ENCODE measurements around the gene KLHL30. TPM values are rescaled to one million over a fixed set of nuclear protein-coding genes. Genes with fewer than 3 reads are reported as not detected.

The KLHL30 gene
- total RNA-seq, 1 donor from 2014 or later: 20.6 TPM

- intact Hi-C loops (cut with DNase I): no loop called here
- DNase-seq (ENCODE audit: missing footprints) (peak; percentile 60), ATAC-seq (peak; percentile 32)
These were observed 11.1 kb upstream of the KLHL30 start for GRCh38 chr2:238127165-238128060.

DNA sequence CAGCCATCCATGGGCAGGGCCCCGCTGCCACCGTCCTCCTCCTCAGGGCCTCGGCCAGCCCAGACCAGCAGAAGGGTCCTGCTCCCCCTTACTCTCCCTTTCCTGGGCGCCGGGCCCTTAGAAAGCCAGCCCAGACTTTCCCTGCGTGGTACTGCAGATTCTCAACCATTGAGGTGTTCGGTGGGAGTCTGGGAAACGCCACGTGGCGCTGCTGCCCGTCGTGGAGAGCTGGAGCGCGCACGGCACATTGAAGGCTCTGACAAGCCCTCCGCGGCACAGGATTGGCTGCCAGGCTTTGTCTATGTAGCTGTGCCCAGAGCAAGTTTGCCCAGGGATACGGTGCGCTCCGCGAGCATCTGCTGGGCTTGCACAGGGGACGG is 10.4 kb upstream of the KLHL30 start:
- DNase-seq (ENCODE audit: missing footprints) (no peak), ATAC-seq (no peak)
- intact Hi-C loops (cut with DNase I): no loop called here

- ATAC-seq: no peak
- intact Hi-C loops (cut with DNase I): no loop called here
These were observed 9.9 kb upstream of the KLHL30 start for GRCh38 chr2:238128534-238129001.

DNA sequence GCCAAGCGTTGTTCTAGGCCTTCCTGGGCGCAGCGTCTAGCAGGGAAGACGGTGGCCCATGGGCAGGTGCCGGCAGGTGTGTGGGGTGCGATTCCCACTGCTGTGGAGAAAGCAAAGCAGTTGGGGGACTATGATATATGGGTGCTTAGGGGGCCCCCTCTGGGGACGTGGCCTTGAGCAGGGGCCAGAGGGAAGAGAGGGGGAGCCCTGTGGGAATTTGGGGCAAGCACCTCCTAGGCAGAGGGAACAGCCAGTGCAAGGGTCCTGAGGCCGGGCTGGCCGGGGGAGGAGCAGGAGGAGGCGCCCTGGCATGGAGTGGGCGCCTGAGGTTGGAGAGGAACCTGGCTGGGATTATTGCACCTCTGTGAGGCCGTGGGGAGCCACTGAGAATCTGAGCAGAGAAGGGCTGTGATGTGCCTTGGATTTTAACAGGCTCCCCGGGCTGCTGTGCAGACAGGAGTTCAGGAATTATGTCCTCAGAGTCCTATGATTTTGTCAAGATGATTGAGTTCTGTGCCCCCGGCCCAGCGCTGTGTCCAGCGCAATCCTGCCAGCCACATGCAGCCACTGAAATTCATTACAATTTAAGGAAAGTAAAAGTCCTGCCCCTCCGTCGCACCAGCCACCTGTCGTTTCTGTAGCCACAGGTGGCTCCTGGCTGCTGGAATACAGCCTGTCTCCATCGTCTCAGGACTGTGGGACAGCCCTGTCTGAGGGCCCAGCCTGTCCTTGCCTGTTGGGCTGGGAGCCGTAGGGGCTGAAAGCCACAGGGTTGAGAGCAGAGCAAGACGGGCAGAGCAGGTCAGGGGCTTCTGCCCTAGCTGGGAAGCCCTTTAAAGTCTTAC is 9.1 kb upstream of the KLHL30 start:
- no peak for ATAC-seq
- peak; percentile 64 for DNase-seq (ENCODE audit: missing footprints)
- intact Hi-C loops (cut with DNase I): loop anchor here (10.0 kb wide), 1 partner anchor 165 kb away; the partner anchor contains the start of gene UBE2F

More at GRCh38 chr2:238128534-238129001, 9.9 kb upstream of the KLHL30 start:
- peak; percentile 44 for DNase-seq (ENCODE audit: missing footprints)

DNA sequence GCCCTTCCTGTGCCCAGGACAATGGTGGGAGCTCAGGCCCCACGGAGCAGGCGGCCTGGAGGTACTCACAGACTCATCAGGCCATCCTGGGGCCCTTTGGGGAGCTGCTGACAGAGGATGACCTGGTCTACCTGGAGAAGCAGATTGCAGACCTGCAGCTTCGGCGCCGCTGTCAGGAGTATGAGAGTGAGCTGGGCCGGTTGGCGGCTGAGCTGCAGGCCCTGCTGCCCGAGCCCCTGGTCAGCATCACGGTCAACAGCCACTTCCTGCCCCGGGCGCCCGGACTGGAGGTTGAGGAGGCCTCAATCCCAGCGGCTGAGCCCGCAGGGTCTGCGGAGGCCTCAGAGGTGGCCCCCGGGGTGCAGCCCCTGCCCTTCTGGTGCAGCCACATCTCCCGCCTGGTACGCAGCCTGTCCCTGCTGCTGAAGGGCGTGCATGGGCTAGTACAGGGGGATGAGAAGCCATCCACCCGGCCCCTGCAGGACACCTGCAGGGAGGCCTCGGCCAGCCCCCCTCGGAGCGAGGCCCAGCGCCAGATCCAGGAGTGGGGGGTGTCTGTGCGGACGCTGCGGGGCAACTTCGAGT is 8.3 kb upstream of the KLHL30 start:
- ATAC-seq: no peak
- DNase-seq (ENCODE audit: missing footprints): peak; percentile 73
- intact Hi-C loops (cut with DNase I): loop anchor here (10.0 kb wide), 1 partner anchor 165 kb away; the partner anchor contains the start of gene UBE2F

GRCh38 chr2:238130696-238131628 is 7.5 kb upstream of the KLHL30 start:
- ATAC-seq (no peak), DNase-seq (ENCODE audit: missing footprints) (peak; percentile 47)
- intact Hi-C loops (cut with DNase I): loop anchor here (10.0 kb wide), 1 partner anchor 166 kb away; the partner anchor contains the start of gene UBE2F

DNA sequence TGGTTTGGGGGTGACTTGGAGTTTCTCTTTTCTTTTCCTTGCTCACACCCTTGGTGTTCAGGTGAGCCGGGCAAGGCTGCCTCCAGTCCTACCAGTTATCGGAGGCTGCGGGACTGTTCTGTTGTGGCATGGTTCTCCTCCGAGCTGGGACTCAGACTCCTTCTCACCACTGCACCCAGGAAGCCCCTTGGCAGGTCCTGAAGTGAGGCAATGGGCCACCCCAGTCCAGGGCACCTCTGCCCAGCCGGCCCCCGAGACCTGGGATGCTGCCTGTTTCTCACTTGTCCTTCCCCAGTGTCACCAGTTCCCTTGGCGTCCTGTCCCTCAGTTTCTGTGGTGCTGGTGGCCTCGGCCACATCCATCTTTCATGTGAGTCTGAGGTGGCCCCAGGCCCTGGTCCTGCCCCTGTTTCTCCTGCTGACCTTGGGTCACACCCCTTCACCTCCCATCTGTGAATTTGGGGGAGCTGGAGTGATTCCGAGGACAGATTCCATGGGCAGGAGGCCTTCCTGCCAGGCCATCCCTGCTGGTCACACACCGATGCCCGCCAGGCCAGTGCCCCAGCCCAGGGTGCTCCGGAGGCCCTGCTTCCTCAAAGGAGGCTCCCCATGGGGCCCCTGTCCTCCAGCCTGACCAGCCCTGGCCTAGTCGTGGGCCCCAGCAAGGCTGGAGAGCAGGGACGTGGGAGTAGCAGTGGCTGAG is 6.6 kb upstream of the KLHL30 start:
- DNase-seq (ENCODE audit: missing footprints) (no peak), ATAC-seq (no peak)
- intact Hi-C loops (cut with DNase I): loop anchor here (10.0 kb wide), 1 partner anchor 167 kb away; the partner anchor contains the start of gene UBE2F

- ATAC-seq (no peak), DNase-seq (ENCODE audit: missing footprints) (no peak)
- intact Hi-C loops (cut with DNase I): loop anchor here (10.0 kb wide), 1 partner anchor 168 kb away; the partner anchor contains the start of gene UBE2F
These were observed 5.7 kb upstream of the KLHL30 start for GRCh38 chr2:238132463-238133450.

DNA sequence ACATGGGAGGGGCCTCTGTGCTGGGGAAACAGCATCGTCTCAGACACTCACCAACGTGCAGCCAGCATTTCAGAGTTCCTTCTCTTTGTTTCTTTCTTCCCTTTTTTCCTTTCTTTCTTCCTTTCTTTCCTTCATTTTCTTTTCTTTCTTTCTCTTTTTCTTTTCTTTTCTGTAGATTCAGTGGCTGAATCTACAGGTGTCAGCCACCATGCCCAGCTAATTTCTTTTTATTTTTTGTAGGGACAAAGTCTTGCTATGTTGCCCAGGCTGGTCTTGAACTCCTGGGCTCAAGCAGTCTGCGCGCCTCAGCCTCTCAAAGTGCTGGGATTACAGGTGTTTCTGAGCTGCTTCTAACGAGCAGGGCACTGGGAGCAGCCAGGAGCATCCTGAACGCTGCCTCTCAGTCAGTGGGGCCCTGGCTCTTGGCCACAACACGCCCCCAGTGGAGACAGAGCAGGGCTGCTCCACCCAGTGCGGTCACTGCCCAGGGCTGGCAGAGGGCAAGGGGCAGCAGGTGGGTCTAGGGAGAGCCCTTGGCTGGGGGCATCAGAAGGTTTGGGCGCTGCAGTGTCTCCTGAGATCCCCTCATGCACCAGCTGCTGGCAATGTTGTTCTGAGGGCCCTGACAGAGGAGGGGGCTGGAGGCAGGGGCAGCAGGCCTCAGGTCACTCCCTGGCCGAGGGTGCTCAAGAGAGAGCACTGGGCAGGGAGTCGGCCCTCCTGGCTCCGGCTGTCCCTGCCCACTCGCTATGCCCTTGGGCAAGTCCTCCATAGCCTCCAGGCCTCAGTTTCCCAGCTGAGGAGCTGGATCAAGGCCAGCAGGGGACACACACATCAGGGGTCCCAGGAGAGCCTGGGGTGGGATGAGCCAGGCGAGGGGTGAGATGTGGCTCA is 4.7 kb upstream of the KLHL30 start:
- intact Hi-C loops (cut with DNase I): loop anchor here (10.0 kb wide), 1 partner anchor 169 kb away; the partner anchor contains the start of gene UBE2F
- DNase-seq (ENCODE audit: missing footprints) (peak; percentile 54), ATAC-seq (no peak)

DNA sequence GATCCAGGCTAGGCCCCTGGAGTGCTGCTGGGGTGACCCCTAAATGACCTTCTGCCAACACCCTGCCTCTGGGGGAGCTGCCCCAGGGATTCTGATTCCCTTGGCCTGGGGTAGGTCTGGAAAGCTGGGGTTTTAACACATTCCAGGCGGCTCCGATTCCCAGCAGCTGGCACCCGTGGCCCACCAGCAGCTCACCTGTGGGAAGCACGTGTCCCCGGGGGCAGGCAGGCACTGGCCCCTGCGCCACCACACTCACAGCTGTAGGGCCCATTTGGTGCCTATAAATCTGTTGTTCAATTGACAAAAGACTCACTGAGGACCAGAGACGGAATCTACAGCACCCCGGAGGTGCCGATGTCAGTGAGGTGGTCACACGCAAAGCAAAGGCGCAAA is 4.1 kb upstream of the KLHL30 start:
- ATAC-seq (no peak), DNase-seq (ENCODE audit: missing footprints) (peak; percentile 49)
- intact Hi-C loops (cut with DNase I): loop anchor here (10.0 kb wide), 1 partner anchor 170 kb away; the partner anchor contains the start of gene UBE2F

DNA sequence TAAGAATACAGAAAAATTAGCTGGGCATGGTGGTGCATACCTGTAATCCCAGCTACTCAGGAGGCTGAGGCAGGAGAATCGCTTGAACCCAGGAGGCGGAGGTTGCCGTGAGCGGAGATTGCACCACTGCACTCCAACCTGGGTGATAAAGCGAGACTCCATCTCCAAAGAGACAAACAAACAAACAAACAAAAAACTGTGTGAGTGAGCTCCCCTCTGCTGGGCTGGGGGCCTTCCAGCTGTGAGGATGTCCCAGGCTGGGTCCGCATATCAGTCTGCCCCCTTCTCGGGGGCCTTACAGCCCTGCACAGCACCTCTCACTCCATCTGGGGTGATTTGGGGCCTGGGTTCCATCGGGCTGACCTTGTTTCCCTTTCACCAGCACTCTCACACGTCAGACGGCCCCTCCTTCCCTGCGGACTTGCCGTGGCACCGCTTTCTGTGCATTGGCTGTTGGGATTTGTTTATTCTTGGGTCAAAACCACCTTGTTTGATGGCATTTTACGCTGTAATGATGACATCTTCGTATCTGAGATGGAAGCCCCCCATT is 2.8 kb upstream of the KLHL30 start:
- ATAC-seq: no peak
- intact Hi-C loops (cut with DNase I): loop anchor here (10.0 kb wide), 1 partner anchor 171 kb away; the partner anchor contains the start of gene UBE2F

GRCh38 chr2:238136820-238137537 is 1.5 kb upstream of the KLHL30 start:
- DNase-seq (ENCODE audit: missing footprints): peak; percentile 80
- intact Hi-C loops (cut with DNase I): loop anchor here (10.0 kb wide), 1 partner anchor 172 kb away; the partner anchor contains the start of gene UBE2F
- ATAC-seq: peak; percentile 18

More for the DNA sequence above, 2.8 kb upstream of the KLHL30 start:
- DNase-seq (ENCODE audit: missing footprints): no peak

- peak; percentile 58 for DNase-seq (ENCODE audit: missing footprints)
- ATAC-seq: no peak
- intact Hi-C loops (cut with DNase I): loop anchor here (2.0 to 10.0 kb wide), 2 partner anchors 173 to 279 kb away; partner anchors contain the start of genes RAMP1 and UBE2F
These were observed 583 bp upstream of the KLHL30 start for GRCh38 chr2:238137885-238138284.

Data from Right ventricle myocardium inferior (tissue), 1 donor.